K562 (cell line): ENCODE data around the gene CPE. TPM values are rescaled to one million over a fixed set of nuclear protein-coding genes. Genes with fewer than 3 reads are reported as not detected.

Experiments
- ATAC-seq: fragments of 200-7000 bp; cut with Tn5 transposase; 3 replicates; pipeline ENCODE4 v1.9.1; 2020; ENCODE audit warnings: moderate library complexity
- BruUV-seq: library from RNA; stranded (reverse); fragments of 400-500 nt; replicated peaks from 2 replicates; lab custom pipeline; 2021; lab: Mats Ljungman, UMichigan
- CTCF ChIA-PET: fragments of 300-600 bp; formaldehyde crosslinking; extraction: SDS; loops from one replicate; lab custom pipeline; 2021; ENCODE audit warnings: low intra/inter-chr PET ratio; lab: Yijun Ruan, JAX
- POLR2A ChIA-PET: fragments of 300-600, 350-650 bp; sonication (Branson Sonifier 250); formaldehyde crosslinking; extraction: SDS; loops from one replicate; lab custom pipeline; 2021; ENCODE audit warnings: antibody characterized with exemption, inconsistent platforms; lab: Yijun Ruan, JAX
- DNase-seq, 4 experiments: peaks; one replicate each; pipeline versions ENCODE4 v3.0.0 to v3.0.0-alpha.2; 2011 to 2018; ENCODE audit warnings: low spot score in 3 of 4, mixed read lengths in 3 of 4; ENCODE audit errors: extremely low read depth in 1 of 4
- FAIRE-seq: peaks from 2 replicates; lab custom pipeline; 2011; peaks lifted over from hg19 to GRCh38; lab: Jason Lieb, UNC
- H2AFZ ChIP-seq: 2 replicates; pipeline ENCODE4 v1.6.0; 2011; ENCODE audit warnings: low read depth, low read length, control low read depth, inconsistent platforms
- H3K27ac ChIP-seq: fragments of 200-600 bp; 3 replicates; pipeline ENCODE4 v1.8.0; 2011; ENCODE audit warnings: low read depth, mild to moderate bottlenecking, control low read depth, inconsistent platforms, low read length, moderate library complexity, mixed read lengths; ENCODE audit errors: extremely low read depth
- H3K27me3 ChIP-seq, 2 experiments: fragments of 300-600 bp in 1 of 2; 2 replicates in 1 of 2; 3 replicates in 1 of 2; pipeline versions ENCODE4 v1.6.0 to v1.8.0; 2011; ENCODE audit warnings: inconsistent platforms in 2 of 2, low read length in 2 of 2, mild to moderate bottlenecking in 1 of 2, mixed read lengths in 1 of 2, moderate library complexity in 1 of 2; ENCODE audit not compliant: control insufficient read depth in 2 of 2, insufficient read depth in 2 of 2
- H3K36me3 ChIP-seq: fragments of 300-600 bp; 3 replicates; pipeline ENCODE4 v1.8.0; 2011; ENCODE audit warnings: mild to moderate bottlenecking, low read length, inconsistent platforms; ENCODE audit not compliant: control insufficient read depth, insufficient read depth
- H3K4me1 ChIP-seq, 2 experiments: fragments of 200-600 bp in 1 of 2; replicated peaks in 1 of 2; 2 replicates in 1 of 2; 3 replicates in 1 of 2; pipeline versions ENCODE4 v1.5.1 to v1.8.0; 2011; ENCODE audit warnings: inconsistent platforms in 2 of 2, low read length in 2 of 2, mild to moderate bottlenecking in 1 of 2, mixed read lengths in 1 of 2, moderate library complexity in 1 of 2; ENCODE audit not compliant: control insufficient read depth in 2 of 2, insufficient read depth in 2 of 2
- H3K4me2 ChIP-seq: 2 replicates; pipeline ENCODE4 v1.6.1; 2011; ENCODE audit warnings: low read length, control low read depth, inconsistent platforms, mixed read lengths; ENCODE audit not compliant: insufficient read depth
- H3K4me3 ChIP-seq: fragments of 200-600 bp; sonication (generic), shearing (Covaris generic); 2 replicates; pipeline ENCODE4 v1.5.1; 2016; ENCODE audit warnings: control low read depth, inconsistent platforms
- H3K79me2 ChIP-seq: fragments of 200-600 bp; 3 replicates; pipeline ENCODE4 v1.8.0; 2011; ENCODE audit warnings: low read length, inconsistent platforms; ENCODE audit not compliant: control insufficient read depth, insufficient read depth
- H3K9ac ChIP-seq, 2 experiments: 2 replicates each; pipeline versions ENCODE4 v1.6.0 to v1.6.1; 2011; ENCODE audit warnings: low read depth in 2 of 2, low read length in 2 of 2, control low read depth in 1 of 2, inconsistent platforms in 1 of 2, mild to moderate bottlenecking in 1 of 2, mixed read lengths in 1 of 2; ENCODE audit not compliant: insufficient read depth in 1 of 2
- H3K9me1 ChIP-seq: one replicate; pipeline ENCODE4 v1.6.0; 2011; ENCODE audit warnings: inconsistent platforms, mild to moderate bottlenecking, low read length, moderate library complexity; ENCODE audit not compliant: control insufficient read depth, insufficient read depth
- H3K9me3 ChIP-seq: replicated peaks from 2 replicates; pipeline ENCODE4 v1.5.1; 2011; ENCODE audit warnings: low read depth, low read length, inconsistent platforms; ENCODE audit not compliant: control insufficient read depth, insufficient read depth
- H4K20me1 ChIP-seq: replicated peaks from 2 replicates; pipeline ENCODE4 v1.6.1; 2011; ENCODE audit warnings: low read length, inconsistent platforms, mixed read lengths; ENCODE audit not compliant: control insufficient read depth, insufficient read depth
- ARID1B ChIP-seq: fragments of 450-650 bp; IDR thresholded peaks from 2 replicates; pipeline ENCODE4 v1.6.1; 2016; ENCODE audit warnings: antibody characterized with exemption, mild to moderate bottlenecking, inconsistent platforms
- DACH1 ChIP-seq: fragments of 450-650 bp; IDR thresholded peaks from 2 replicates; pipeline ENCODE4 v1.6.1; 2018; ENCODE audit not compliant: partially characterized antibody
- DNMT1 ChIP-seq: fragments of 450-650 bp; IDR thresholded peaks from 2 replicates; pipeline ENCODE4 v1.6.1; 2016; ENCODE audit warnings: antibody characterized with exemption, mild to moderate bottlenecking
- EZH2 ChIP-seq: IDR thresholded peaks from 2 replicates; pipeline ENCODE4 v1.6.1; 2012; ENCODE audit warnings: low read depth, mild to moderate bottlenecking, inconsistent platforms, low read length, borderline replicate concordance
- GABPB2 ChIP-seq: fragments of 250-450 bp; sonication (Bioruptor Pico); conservative IDR thresholded peaks from 2 replicates; pipeline ENCODE4 v1.5.1; 2021; ENCODE audit warnings: mild to moderate bottlenecking
- ILK ChIP-seq: fragments of 450-650 bp; IDR thresholded peaks from 2 replicates; pipeline ENCODE4 v1.6.1; 2016; ENCODE audit warnings: missing genetic modification characterization, low read depth, mild to moderate bottlenecking, missing compliant biosample characterization, moderate library complexity, borderline replicate concordance
- JUND ChIP-seq, 2 experiments: IDR thresholded peaks; 2 replicates in 1 of 2; 3 replicates in 1 of 2; pipeline ENCODE4 v1.6.1; 2011; ENCODE audit warnings: borderline replicate concordance in 2 of 2, low read depth in 2 of 2, low read length in 2 of 2, improper control_type of control experiment in 1 of 2, missing biosample characterization in 1 of 2, missing genetic modification characterization in 1 of 2, missing genetic modification reagents in 1 of 2
- PHB2 ChIP-seq: fragments of 450-650 bp; IDR thresholded peaks from 2 replicates; pipeline ENCODE4 v1.6.1; 2017; ENCODE audit warnings: low read depth
- PHF21A ChIP-seq: fragments of 450-650 bp; IDR thresholded peaks from 2 replicates; pipeline ENCODE4 v1.6.1; 2017; ENCODE audit warnings: low read depth, borderline replicate concordance
- TARDBP ChIP-seq: fragments of 450-650 bp; IDR thresholded peaks from 2 replicates; pipeline ENCODE4 v1.6.1; 2016
- ZKSCAN3 ChIP-seq: fragments of 250-450 bp; sonication (Bioruptor Pico); IDR thresholded peaks from 2 replicates; pipeline ENCODE4 v1.4.0; 2020
- WGBS: fragments of 100-300 bp; shearing (Covaris generic); methylation state at CpG from one replicate; pipeline ENCODE4 v1.1.6; 2016; ENCODE audit warnings: low coverage, mixed read lengths; ENCODE audit not compliant: insufficient coverage; ENCODE audit errors: missing lambda C conversion rate; 5-methylcytosine and 5-hydroxymethylcytosine counted together
- in situ Hi-C: fragments of 300-500 bp; cut with MboI; formaldehyde crosslinking; loops from 4 replicates; pipeline ENCODE4 v1.15.0; 2018; ENCODE audit warnings: inconsistent platforms, mixed read lengths
- intact Hi-C: fragments of 100-400 bp; cut with micrococcal nuclease; formaldehyde crosslinking; loops from 2 replicates; pipeline ENCODE4 v1.14.2; 2022
- polyA plus RNA-seq, 8 experiments: library from polyadenylated mRNA; depleted of rRNA in 4 of 8; stranded (reverse) in 5 of 8; unstranded in 3 of 8; fragments of >200 nt; fragmentation: Nextera tagmentation in 2 of 8; fragmentation: Illumina TruSeq in 1 of 8; extraction: Ambion mirVana in 2 of 8; extraction: Trizol in 1 of 8; gene quantifications; 2 replicates each; pipeline versions ENCODE4 v1.2.1 to v1.2.3, GENCODE V29; 2011 to 2014; ENCODE audit warnings: inconsistent platforms in 1 of 8, missing spikeins in 1 of 8
- total RNA-seq, 7 experiments: library from RNA; depleted of rRNA in 6 of 7; stranded (reverse); fragments of >200 nt in 6 of 7; fragmentation: Illumina TruSeq in 2 of 7; extraction: Trizol in 2 of 7; gene quantifications; 2 replicates each; pipeline versions ENCODE4 v1.2.1 to v1.2.3, GENCODE V29; 2011 to 2021; ENCODE audit warnings: low replicate concordance in 1 of 7
- TF ChIP-seq, protein P1 (sequence below): sonication (generic); formaldehyde crosslinking; IDR thresholded peaks from 2 replicates; pipeline ENCODE4 v1.8.0; 2023; ENCODE audit warnings: mild to moderate bottlenecking, missing genetic modification reagents

The CPE gene
- total and polyA plus RNA-seq, 9 of the 15 experiments (the other 6 are each of a cell fraction or from before 2014, with no cell fraction given) = 0.04 to 0.16 (median 0.06) TPM; not detected in 4

DNA sequence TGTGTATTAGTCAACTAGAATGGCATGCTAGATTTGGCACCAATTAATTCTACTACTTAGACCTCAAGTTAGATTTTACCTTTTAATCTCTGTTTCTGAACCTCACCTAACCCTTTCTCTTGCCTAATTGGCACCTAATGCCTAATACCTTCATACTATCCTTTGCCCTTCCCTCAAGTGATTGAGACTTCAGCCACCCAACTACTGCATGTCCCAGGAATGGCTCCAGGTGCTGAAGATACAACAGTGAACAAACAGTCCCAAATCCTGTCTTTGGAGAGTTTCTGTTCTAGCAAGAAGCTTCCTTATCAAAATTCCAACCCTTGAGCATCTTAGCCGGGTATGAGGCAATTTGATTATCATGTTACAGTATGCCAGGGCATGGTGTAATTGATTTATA is 139.9 kb downstream of the CPE start:
- H3K36me3 ChIP-seq = no peaks in the 10 kb centered on the region
- ChIA-PET POLR2A (no interaction called here), CTCF (no interaction called here)
- H3K4me1 ChIP-seq = no peaks in the 10 kb centered on the region
- no peaks in the 10 kb centered on the region for H3K27me3 ChIP-seq
- intact Hi-C loops = no loop called here
- DNase-seq = no peak
- no peaks in the 10 kb centered on the region for H3K9me3 ChIP-seq
- H3K9me1 ChIP-seq = no peaks in the 10 kb centered on the region
- no peak overlapping the region for H3K4me3 ChIP-seq
- no TSS peak for BruUV-seq
- no peak overlapping the region for H3K27ac ChIP-seq
- H2AFZ ChIP-seq = no peak overlapping the region
- no peak for TF ChIP-seq JUND (IDR thresholded peaks at IDR 0.05; ENCODE audit: borderline replicate concordance, low read depth, low read length)
- TF ChIP-seq JUND (tag; IDR thresholded peaks at IDR 0.05; ENCODE audit: borderline replicate concordance, low read depth, low read length) = no peak
- TF ChIP-seq ILK = no peak
- TF ChIP-seq EZH2 = no peak
- TF ChIP-seq PHB2 = no peak
- TF ChIP-seq DACH1 = no peak
- TF ChIP-seq ARID1B = no peak
- TF ChIP-seq ZKSCAN3 (CRISPR knock-in tag) = no peak
- no peak for TF ChIP-seq PHF21A
- no peak for TF ChIP-seq TARDBP
- no peak for TF ChIP-seq GABPB2
- no peak for TF ChIP-seq DNMT1
- TF ChIP-seq, protein P1, sequence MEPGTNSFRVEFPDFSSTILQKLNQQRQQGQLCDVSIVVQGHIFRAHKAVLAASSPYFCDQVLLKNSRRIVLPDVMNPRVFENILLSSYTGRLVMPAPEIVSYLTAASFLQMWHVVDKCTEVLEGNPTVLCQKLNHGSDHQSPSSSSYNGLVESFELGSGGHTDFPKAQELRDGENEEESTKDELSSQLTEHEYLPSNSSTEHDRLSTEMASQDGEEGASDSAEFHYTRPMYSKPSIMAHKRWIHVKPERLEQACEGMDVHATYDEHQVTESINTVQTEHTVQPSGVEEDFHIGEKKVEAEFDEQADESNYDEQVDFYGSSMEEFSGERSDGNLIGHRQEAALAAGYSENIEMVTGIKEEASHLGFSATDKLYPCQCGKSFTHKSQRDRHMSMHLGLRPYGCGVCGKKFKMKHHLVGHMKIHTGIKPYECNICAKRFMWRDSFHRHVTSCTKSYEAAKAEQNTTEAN (CRISPR knock-in tag) = no peak
- TF ChIP-seq, all 486 proteins: peak for 0
- H4K20me1 ChIP-seq = no peaks in the 10 kb centered on the region
- no peak for FAIRE-seq
- H3K4me2 ChIP-seq = no peak overlapping the region
- no peak overlapping the region for H3K9ac ChIP-seq
- 0% methylated on average over 1 of the region's 1 CpG for WGBS
- no peaks in the 10 kb centered on the region for H3K79me2 ChIP-seq
- ATAC-seq = no peak
- in situ Hi-C loops = no loop called here
